NT2/D1 (cell line): ENCODE data around the gene PDHB.

ENCODE experiments used
- YY1 ChIP-seq: IDR thresholded peaks from 2 replicates; pipeline ENCODE4 v1.6.1; 2011; ENCODE audit not compliant: insufficient read length, insufficient read depth
- ZNF274 ChIP-seq: IDR thresholded peaks from 2 replicates; pipeline ENCODE4 v1.6.1; 2011; ENCODE audit warnings: mild to moderate bottlenecking, low read depth, low read length

GRCh38 chr3:58421004-58421403 is 12.6 kb downstream of the PDHB start:
- TF ChIP-seq ZNF274 (no peak), YY1 (no peak)
